Trophoblast cell (in vitro differentiated cells and primary cell): ENCODE results near the gene GPR37L1.

Experiments used
- DNase-seq, 2 donors: peaks; one replicate each; pipeline ENCODE4 v3.0.0-alpha.2; 2016
- H2AFZ ChIP-seq: 2 replicates; pipeline ENCODE4 v1.6.1; 2013; ENCODE audit warnings: low read length, moderate library complexity, mild to moderate bottlenecking; ENCODE audit not compliant: insufficient read depth, poor library complexity
- H2AK5ac ChIP-seq: 2 replicates; pipeline ENCODE4 v1.6.1; 2013; ENCODE audit warnings: mild to moderate bottlenecking, low read length
- H2BK120ac ChIP-seq: 2 replicates; pipeline ENCODE4 v1.6.1; 2013; ENCODE audit warnings: low read length, mild to moderate bottlenecking, moderate library complexity; ENCODE audit not compliant: insufficient read depth, poor library complexity
- H2BK12ac ChIP-seq: 2 replicates; pipeline ENCODE4 v1.6.1; 2013; ENCODE audit warnings: mild to moderate bottlenecking, low read length, moderate library complexity
- H2BK5ac ChIP-seq: 2 replicates; pipeline ENCODE4 v1.6.1; 2013; ENCODE audit warnings: low read length, low read depth, moderate library complexity, mild to moderate bottlenecking; ENCODE audit not compliant: poor library complexity
- H3K14ac ChIP-seq: 2 replicates; pipeline ENCODE4 v1.6.1; 2013; ENCODE audit warnings: mild to moderate bottlenecking, low read length
- H3K18ac ChIP-seq: 2 replicates; pipeline ENCODE4 v1.6.1; 2013; ENCODE audit warnings: mild to moderate bottlenecking, low read length
- H3K23ac ChIP-seq: 2 replicates; pipeline ENCODE4 v1.6.1; 2013; ENCODE audit warnings: low read length
- H3K27ac ChIP-seq: 2 replicates; pipeline ENCODE4 v1.5.1; 2013; ENCODE audit warnings: low read depth, mild to moderate bottlenecking, inconsistent platforms, low read length, moderate library complexity
- H3K27me3 ChIP-seq: 2 replicates; pipeline ENCODE4 v1.6.1; 2013; ENCODE audit warnings: inconsistent platforms, mild to moderate bottlenecking, low read length, moderate library complexity; ENCODE audit not compliant: insufficient read depth
- H3K36me3 ChIP-seq, 2 experiments: 1 replicate in 1 of 2; 2 replicates in 1 of 2; pipeline ENCODE4 v1.6.1; 2013; ENCODE audit warnings: low read length in 2 of 2, mild to moderate bottlenecking in 2 of 2, moderate library complexity in 1 of 2; ENCODE audit not compliant: insufficient read depth in 2 of 2, control insufficient read depth in 1 of 2
- H3K4ac ChIP-seq: 2 replicates; pipeline ENCODE4 v1.6.1; 2013; ENCODE audit warnings: low read depth, mild to moderate bottlenecking, low read length, moderate library complexity
- H3K4me1 ChIP-seq, 2 experiments: 1 replicate in 1 of 2; 2 replicates in 1 of 2; pipeline ENCODE4 v1.6.1; 2013; ENCODE audit warnings: low read length in 2 of 2, mild to moderate bottlenecking in 2 of 2, moderate library complexity in 1 of 2; ENCODE audit not compliant: insufficient read depth in 2 of 2, control insufficient read depth in 1 of 2
- H3K4me2 ChIP-seq: 2 replicates; pipeline ENCODE4 v1.6.1; 2013; ENCODE audit warnings: inconsistent platforms, mild to moderate bottlenecking, low read length, moderate library complexity
- H3K4me3 ChIP-seq: 2 replicates; pipeline ENCODE4 v1.5.1; 2013; ENCODE audit warnings: mild to moderate bottlenecking, low read depth, low read length, inconsistent platforms
- H3K79me1 ChIP-seq: one replicate; pipeline ENCODE4 v1.6.1; 2013; ENCODE audit warnings: low read length
- H3K79me2 ChIP-seq: 2 replicates; pipeline ENCODE4 v1.6.1; 2013; ENCODE audit warnings: low read length, mild to moderate bottlenecking; ENCODE audit not compliant: control insufficient read depth, insufficient read depth, poor library complexity
- H3K9ac ChIP-seq: 2 replicates; pipeline ENCODE4 v1.6.1; 2013; ENCODE audit warnings: mild to moderate bottlenecking, low read length
- H3K9me3 ChIP-seq: 2 replicates; pipeline ENCODE4 v1.6.1; 2013; ENCODE audit warnings: low read depth, mild to moderate bottlenecking, control low read depth, inconsistent platforms, low read length; ENCODE audit not compliant: insufficient read depth
- H4K12ac ChIP-seq: 2 replicates; pipeline ENCODE4 v1.6.1; 2013; ENCODE audit warnings: low read depth, mild to moderate bottlenecking, low read length, moderate library complexity
- H4K8ac ChIP-seq: 2 replicates; pipeline ENCODE4 v1.6.1; 2013; ENCODE audit warnings: low read depth, mild to moderate bottlenecking, low read length, moderate library complexity
- H4K91ac ChIP-seq: one replicate; pipeline ENCODE4 v1.6.1; 2013; ENCODE audit warnings: low read depth, mild to moderate bottlenecking, low read length, moderate library complexity
- WGBS: extraction: QIAGEN DNeasy Blood & Tissue Kit; methylation state at CpG from one replicate; pipeline ENCODE4 v1.1.7; 2013; ENCODE audit warnings: missing lambda C conversion rate; ENCODE audit not compliant: insufficient read length, insufficient coverage; ENCODE audit errors: extremely low coverage; 5-methylcytosine and 5-hydroxymethylcytosine counted together

The GPR37L1 gene

GRCh38 chr1:202076050-202076511 lies 46.6 kb upstream of the GPR37L1 start:
- Histone ChIP-seq H2BK5ac (no peak overlapping the region), H3K36me3 (no peaks in the 10 kb centered on the region), H4K12ac (no peak overlapping the region), H3K9me3 (peaks cover 2% of the 10 kb centered on the region), H4K8ac (no peak overlapping the region), H3K79me2 (no peaks in the 10 kb centered on the region), H3K14ac (no peak overlapping the region), H3K9ac (no peak overlapping the region), H3K4me2 (no peak overlapping the region), H3K4ac (no peak overlapping the region), H4K91ac (peak overlapping the region; percentile 29), H2AFZ (no peak overlapping the region), H3K18ac (no peak overlapping the region), H3K4me1 (peaks cover 14 to 28% of the 10 kb centered on the region in 2 experiments), H3K4me3 (no peak overlapping the region), H3K27ac (peak overlapping the region; percentile 32), H2AK5ac (no peak overlapping the region), H2BK120ac (peak overlapping the region; percentile 21), H3K79me1 (peaks cover 5% of the 10 kb centered on the region), H3K23ac (no peak overlapping the region), H3K27me3 (no peaks in the 10 kb centered on the region), H2BK12ac (peak overlapping the region; percentile 68)
- DNase-seq, result peak; percentile 69 to 80
- no CpG with 5 or more reads among the region's 6 CpGs for WGBS

GRCh38 chr1:202078241-202078640 lies 44.5 kb upstream of the GPR37L1 start:
- Histone ChIP-seq H4K12ac (no peak overlapping the region), H3K14ac (no peak overlapping the region), H3K4me1 (peaks cover 20 to 31% of the 10 kb centered on the region in 2 experiments), H3K27ac (no peak overlapping the region), H3K4me2 (no peak overlapping the region), H2BK12ac (no peak overlapping the region), H4K91ac (peak overlapping the region; percentile 1), H3K4me3 (no peak overlapping the region), H3K27me3 (no peaks in the 10 kb centered on the region), H3K4ac (no peak overlapping the region), H3K36me3 (no peaks in the 10 kb centered on the region), H3K79me1 (peaks cover 5% of the 10 kb centered on the region), H3K9ac (no peak overlapping the region), H2AFZ (no peak overlapping the region), H3K18ac (no peak overlapping the region), H3K79me2 (no peaks in the 10 kb centered on the region), H3K9me3 (peaks cover 2% of the 10 kb centered on the region), H2BK5ac (no peak overlapping the region), H3K23ac (no peak overlapping the region), H2AK5ac (no peak overlapping the region), H4K8ac (no peak overlapping the region), H2BK120ac (no peak overlapping the region)
- WGBS, result no CpG with 5 or more reads among the region's 3 CpGs
- peak in 1 of 2 donors; percentile 49 for DNase-seq

DNA sequence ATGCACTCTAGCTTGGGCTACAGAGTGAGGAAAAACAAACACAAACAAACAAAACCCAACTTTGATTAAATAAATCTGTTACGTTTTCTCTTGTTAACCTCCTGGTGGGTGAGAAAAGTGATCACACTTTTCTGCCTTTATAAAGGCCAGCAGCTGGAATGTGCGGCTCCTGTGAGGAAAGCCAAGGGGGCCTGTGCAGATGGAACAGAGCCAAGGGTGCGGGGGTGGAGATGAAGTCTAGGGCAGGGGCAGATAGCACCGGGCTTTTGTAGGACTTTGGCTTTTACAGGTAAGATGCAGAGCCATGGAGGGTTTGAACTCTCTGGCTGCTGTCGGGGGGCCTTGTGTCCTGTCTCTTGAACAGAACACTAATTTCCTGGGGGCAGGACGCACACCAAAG lies 40.7 kb upstream of the GPR37L1 start:
- Histone ChIP-seq H3K27me3 (no peaks in the 10 kb centered on the region), H3K9me3 (no peaks in the 10 kb centered on the region), H4K91ac (peak overlapping the region; percentile 40), H3K4me2 (no peak overlapping the region), H2BK12ac (peak overlapping the region; percentile 53), H3K79me2 (no peaks in the 10 kb centered on the region), H3K4ac (no peak overlapping the region), H3K27ac (no peak overlapping the region), H2BK5ac (no peak overlapping the region), H3K4me1 (peaks cover 19 to 25% of the 10 kb centered on the region in 2 experiments), H4K12ac (no peak overlapping the region), H2AFZ (no peak overlapping the region), H2BK120ac (peak overlapping the region; percentile 45), H3K79me1 (peaks cover 2% of the 10 kb centered on the region), H4K8ac (peak overlapping the region; percentile 47), H3K4me3 (no peak overlapping the region), H3K14ac (peak overlapping the region; percentile 25), H3K18ac (no peak overlapping the region), H3K9ac (no peak overlapping the region), H3K36me3 (no peaks in the 10 kb centered on the region), H2AK5ac (peak overlapping the region; percentile 75), H3K23ac (no peak overlapping the region)
- no peak for DNase-seq
- no CpG with 5 or more reads among the region's 6 CpGs for WGBS

DNA sequence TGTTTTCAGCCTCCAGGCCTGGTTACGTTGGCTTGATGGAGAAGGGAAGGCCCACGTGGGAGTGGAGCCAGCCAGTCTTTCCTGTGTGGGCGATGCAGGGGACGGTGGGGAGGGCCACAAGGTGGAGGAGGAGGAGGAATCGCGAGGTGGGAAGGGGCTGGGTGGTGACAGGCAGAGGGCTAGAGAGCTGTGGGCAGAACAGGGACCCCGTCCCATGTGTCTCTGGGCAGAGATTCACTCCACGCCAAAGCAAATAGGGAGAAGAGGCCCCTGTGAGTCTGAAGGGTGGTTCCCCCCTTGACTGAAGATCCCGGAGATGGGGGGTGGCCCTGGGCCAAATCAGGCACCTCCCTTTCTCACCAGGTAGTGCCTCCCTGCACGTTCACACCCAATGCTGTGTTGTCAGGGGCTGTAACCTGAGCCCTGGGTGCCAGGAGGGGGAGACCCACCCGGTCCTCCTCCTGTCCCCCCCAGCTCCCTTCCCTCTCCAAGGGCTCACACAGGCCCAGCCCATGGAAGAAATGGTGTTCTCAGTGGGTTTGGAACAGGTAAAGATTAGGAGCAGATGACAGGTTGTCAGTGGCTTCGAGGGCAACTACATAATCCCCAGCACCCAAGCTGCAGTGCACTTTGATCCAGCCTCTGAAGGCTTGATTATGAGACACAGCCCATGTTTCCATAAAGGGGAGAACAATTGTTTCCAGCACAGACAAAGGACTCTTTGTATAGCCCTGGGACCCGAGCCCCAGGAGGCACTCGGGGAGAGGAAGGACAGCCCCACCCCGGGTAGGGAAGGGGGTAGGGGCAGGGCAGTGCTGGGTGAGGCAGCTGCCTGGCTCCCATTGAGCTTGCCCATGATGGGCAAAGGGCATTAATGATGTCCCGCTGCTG lies 37.7 kb upstream of the GPR37L1 start:
- Histone ChIP-seq H3K4me1 (peaks cover 14 to 18% of the 10 kb centered on the region in 2 experiments), H4K91ac (no peak overlapping the region), H3K27ac (no peak overlapping the region), H3K79me1 (no peaks in the 10 kb centered on the region), H3K4ac (no peak overlapping the region), H2BK5ac (no peak overlapping the region), H3K23ac (no peak overlapping the region), H2BK12ac (peak overlapping the region; percentile 27), H3K9me3 (no peaks in the 10 kb centered on the region), H3K9ac (no peak overlapping the region), H2BK120ac (no peak overlapping the region), H4K8ac (peak overlapping the region; percentile 24), H2AK5ac (peak overlapping the region; percentile 6), H3K79me2 (no peaks in the 10 kb centered on the region), H3K36me3 (no peaks in the 10 kb centered on the region), H3K14ac (no peak overlapping the region), H3K27me3 (no peaks in the 10 kb centered on the region), H3K4me2 (no peak overlapping the region), H2AFZ (no peak overlapping the region), H3K4me3 (no peak overlapping the region), H3K18ac (no peak overlapping the region), H4K12ac (peak overlapping the region; percentile 45)
- DNase-seq, result no peak
- no CpG with 5 or more reads among the region's 16 CpGs for WGBS
